Lung (tissue), 12 donors: Measurements from ENCODE around the gene GNAO1. TPM values are rescaled to one million over a fixed set of nuclear protein-coding genes. Genes with fewer than 3 reads are reported as not detected.

ENCODE experiments used
- ATAC-seq: fragments of 200-7000 bp; cut with Tn5 transposase; one replicate; pipeline ENCODE4 v1.9.1; 2020; ENCODE audit warnings: moderate number of reproducible peaks; ENCODE audit not compliant: insufficient read depth, low FRiP score
- DNase-seq, 3 donors: peaks; one replicate each; pipeline ENCODE4 v3.0.0-alpha.2; 2013 to 2017
- H3K27ac ChIP-seq, 2 donors: one replicate each; pipeline ENCODE4 v1.5.1; 2013; ENCODE audit warnings: mild to moderate bottlenecking in 2 of 2, moderate library complexity in 2 of 2, control low read depth in 1 of 2, inconsistent platforms in 1 of 2, low read depth in 1 of 2, low read length in 1 of 2
- H3K27me3 ChIP-seq, 3 donors: one replicate each; pipeline ENCODE4 v1.5.1; 2013; ENCODE audit warnings: low read length in 2 of 3; ENCODE audit not compliant: control insufficient read depth in 3 of 3, insufficient read depth in 3 of 3
- H3K36me3 ChIP-seq, 4 donors: one replicate each; pipeline ENCODE4 v1.5.1; 2013; ENCODE audit warnings: low read length in 4 of 4, mild to moderate bottlenecking in 1 of 4, moderate library complexity in 1 of 4; ENCODE audit not compliant: control insufficient read depth in 4 of 4, insufficient read depth in 4 of 4
- H3K4me1 ChIP-seq, 5 donors: one replicate each; pipeline ENCODE4 v1.5.1; 2013; ENCODE audit warnings: low read length in 5 of 5, mild to moderate bottlenecking in 2 of 5, moderate library complexity in 1 of 5; ENCODE audit not compliant: control insufficient read depth in 5 of 5, insufficient read depth in 5 of 5
- H3K4me3 ChIP-seq: one replicate; pipeline ENCODE4 v1.5.1; 2013; ENCODE audit warnings: mild to moderate bottlenecking, control low read depth, moderate library complexity
- H3K9ac ChIP-seq, 2 donors: one replicate each; pipeline ENCODE4 v1.5.1; 2013; ENCODE audit warnings: low read length in 2 of 2, control low read depth in 1 of 2; ENCODE audit not compliant: insufficient read depth in 1 of 2
- H3K9me3 ChIP-seq, 4 donors: one replicate each; pipeline ENCODE4 v1.5.1; 2013; ENCODE audit warnings: low read length in 3 of 4, mild to moderate bottlenecking in 1 of 4, moderate library complexity in 1 of 4; ENCODE audit not compliant: control insufficient read depth in 4 of 4, insufficient read depth in 3 of 4
- WGBS, 2 donors: extraction: QIAGEN DNeasy Blood & Tissue Kit; methylation state at CpG; one replicate each; pipeline ENCODE4 v1.1.7; 2013; 5-methylcytosine and 5-hydroxymethylcytosine counted together
- polyA plus RNA-seq, 2 donors: library from polyadenylated mRNA; stranded (reverse); fragments of 200-250 nt; gene quantifications; one replicate each; pipeline ENCODE4 v1.2.1, GENCODE V29; 2013
- total RNA-seq, 2 donors: library from RNA; depleted of rRNA in 1 of 2; stranded (reverse); fragments of >200 nt in 1 of 2; gene quantifications; one replicate each; pipeline ENCODE4 v1.2.1, GENCODE V29; 2014 to 2021
- TF ChIP-seq, protein P1 (sequence below): IDR thresholded peaks from 2 replicates; pipeline ENCODE4 v1.5.1; 2012; ENCODE audit warnings: mild to moderate bottlenecking; ENCODE audit errors: control extremely low read depth, extremely low read depth
- donor health status: control.
- donor health status: control.
- donor health status: Bipolar disorder and iron deficiency.
- donor health status: healthy.
- donor health status: DM: yes; HTN: yes; CAD: no.

Gene GNAO1
- total and polyA plus RNA-seq, 4 donors, result 0.33 to 5.2 (median 0.76) TPM

DNA sequence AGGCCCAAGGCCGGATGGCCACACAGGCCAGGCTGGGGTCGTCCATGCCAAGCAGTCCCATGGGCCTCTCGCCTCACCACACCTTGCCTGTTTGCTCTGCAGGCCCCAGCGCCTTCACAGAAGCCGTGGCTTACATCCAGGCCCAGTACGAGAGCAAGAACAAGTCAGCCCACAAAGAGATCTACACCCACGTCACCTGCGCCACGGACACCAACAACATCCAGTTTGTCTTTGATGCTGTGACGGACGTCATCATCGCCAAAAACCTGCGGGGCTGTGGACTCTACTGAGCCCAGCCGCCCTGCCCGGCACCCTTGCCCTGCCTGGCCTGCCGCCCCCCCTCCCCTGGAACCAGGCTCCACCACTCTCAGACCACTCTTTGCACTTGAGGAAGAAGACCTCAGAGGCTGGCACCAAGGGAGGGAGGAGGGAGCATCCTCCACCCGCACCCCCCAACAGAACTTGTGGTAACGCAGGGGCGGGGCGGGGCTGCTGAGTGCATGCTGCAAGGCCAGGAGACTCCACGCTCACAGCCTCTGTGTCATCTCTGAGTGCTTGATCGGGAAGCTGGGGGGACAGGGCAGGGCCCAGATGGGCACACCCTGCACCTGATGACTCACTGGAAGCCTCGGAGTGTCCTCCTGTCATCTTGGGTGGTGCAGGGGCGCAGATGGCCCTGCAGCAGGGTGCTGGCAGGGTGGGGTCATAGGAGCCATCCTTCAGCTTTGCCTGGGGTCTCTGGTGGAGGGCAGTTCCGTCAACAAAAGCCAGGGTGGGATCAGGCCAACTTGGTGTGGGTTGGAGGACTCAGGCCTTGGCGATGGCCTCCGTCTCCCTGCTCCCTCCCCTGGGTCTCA lies 152.6 kb downstream of the GNAO1 start:
- ATAC-seq (no peak), DNase-seq (no peak)
- Histone ChIP-seq H3K9ac (no peak overlapping the region), H3K4me1 (no peaks in the 10 kb centered on the region), H3K4me3 (no peak overlapping the region), H3K27me3 (no peaks in the 10 kb centered on the region), H3K27ac (no peak overlapping the region), H3K9me3 (no peaks in the 10 kb centered on the region), H3K36me3 (peaks cover 0 to 20% (median 0%) of the 10 kb centered on the region in 4 donors)
- TF ChIP-seq, protein P1, sequence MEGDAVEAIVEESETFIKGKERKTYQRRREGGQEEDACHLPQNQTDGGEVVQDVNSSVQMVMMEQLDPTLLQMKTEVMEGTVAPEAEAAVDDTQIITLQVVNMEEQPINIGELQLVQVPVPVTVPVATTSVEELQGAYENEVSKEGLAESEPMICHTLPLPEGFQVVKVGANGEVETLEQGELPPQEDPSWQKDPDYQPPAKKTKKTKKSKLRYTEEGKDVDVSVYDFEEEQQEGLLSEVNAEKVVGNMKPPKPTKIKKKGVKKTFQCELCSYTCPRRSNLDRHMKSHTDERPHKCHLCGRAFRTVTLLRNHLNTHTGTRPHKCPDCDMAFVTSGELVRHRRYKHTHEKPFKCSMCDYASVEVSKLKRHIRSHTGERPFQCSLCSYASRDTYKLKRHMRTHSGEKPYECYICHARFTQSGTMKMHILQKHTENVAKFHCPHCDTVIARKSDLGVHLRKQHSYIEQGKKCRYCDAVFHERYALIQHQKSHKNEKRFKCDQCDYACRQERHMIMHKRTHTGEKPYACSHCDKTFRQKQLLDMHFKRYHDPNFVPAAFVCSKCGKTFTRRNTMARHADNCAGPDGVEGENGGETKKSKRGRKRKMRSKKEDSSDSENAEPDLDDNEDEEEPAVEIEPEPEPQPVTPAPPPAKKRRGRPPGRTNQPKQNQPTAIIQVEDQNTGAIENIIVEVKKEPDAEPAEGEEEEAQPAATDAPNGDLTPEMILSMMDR, result no peak
- 91 to 92% methylated on average over 27 of the region's 27 CpGs for WGBS, 2 donors

DNA sequence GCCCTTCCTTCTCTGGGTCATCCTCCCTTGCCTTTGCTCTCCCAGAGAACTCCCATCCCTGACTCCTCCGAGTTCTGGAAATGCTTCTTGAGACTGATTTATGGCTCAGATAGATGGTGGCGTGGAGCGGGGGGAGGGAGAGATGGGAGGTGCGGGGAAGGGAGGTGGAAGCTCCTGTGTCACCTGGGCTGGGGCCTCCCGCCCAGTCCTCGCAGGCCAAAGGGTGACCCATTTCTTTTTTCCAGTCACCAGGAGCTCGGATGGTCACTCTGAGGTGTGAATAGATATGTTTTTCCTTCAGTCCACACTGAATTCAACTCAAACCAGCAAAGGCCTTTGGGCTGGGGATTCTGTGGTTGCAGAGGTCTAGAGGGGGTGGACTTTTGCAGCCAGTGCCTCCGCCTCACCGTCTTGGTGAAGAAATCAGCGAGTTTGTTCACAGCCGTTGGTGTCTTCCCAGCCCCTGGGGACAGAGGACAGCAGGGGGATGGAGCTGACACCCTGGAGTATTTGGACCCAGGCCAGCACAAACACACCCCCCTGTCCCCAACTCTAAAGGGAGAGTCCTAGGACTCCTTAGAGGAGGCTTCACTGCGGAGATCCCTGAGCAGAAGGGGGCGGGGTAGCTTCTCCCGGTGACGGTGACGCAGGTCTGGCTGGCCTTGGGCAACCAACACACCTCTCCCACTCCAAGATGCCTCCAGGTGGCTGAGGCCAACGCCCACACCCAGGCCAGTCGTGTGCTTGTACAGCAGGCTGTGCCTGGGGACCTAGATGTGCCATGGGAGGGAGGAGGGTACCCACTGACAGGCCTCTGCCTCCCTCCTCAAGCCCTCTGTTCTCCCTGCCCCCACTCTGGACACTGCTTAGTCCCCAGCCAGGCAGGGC lies 153.5 kb downstream of the GNAO1 start:
- 79 to 84% methylated on average over 18 of the region's 18 CpGs for WGBS, 2 donors

DNA sequence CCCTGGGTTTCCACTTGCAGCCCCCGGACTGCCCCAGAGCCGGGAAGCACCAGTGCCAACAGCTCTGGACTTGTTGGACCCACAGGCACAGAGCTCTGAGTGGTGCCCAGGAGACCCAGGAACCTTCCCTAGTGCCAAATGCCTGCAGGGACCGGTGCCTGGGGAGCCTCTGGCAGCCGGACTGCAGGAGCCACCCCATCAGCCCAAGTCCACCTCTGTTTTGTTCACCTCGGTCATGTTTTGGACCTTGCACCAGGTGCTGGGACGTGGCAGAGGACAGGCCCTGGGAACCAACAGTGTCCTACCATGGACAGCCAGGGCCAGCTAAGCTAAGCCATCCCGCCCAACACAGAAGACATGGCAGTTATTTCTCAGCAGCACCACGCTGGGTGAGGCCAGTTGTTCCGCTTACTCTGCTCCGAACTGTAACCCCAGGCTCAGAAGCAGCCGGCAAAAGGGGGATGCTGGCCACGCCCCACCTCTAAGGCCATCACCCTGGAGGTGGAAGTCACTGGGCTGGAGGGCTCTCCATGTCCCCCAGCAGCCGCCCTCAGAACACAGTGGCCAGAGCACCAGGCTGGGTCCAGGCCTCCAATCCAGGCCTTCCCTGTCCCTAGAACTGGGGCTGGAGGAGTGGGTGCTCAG lies 154.2 kb downstream of the GNAO1 start:
- no peak overlapping the region for H3K9ac ChIP-seq
- no peaks in the 10 kb centered on the region for H3K9me3 ChIP-seq
- ATAC-seq (no peak), DNase-seq (no peak)
- H3K4me3 ChIP-seq, result no peak overlapping the region
- no peaks in the 10 kb centered on the region for H3K4me1 ChIP-seq
- no peaks in the 10 kb centered on the region for H3K27me3 ChIP-seq
- WGBS, 2 donors, result 89 to 95% methylated on average over 12 to 13 of the region's 13 CpGs
- no peak overlapping the region for H3K27ac ChIP-seq
- peaks cover 0 to 15% (median 0%) of the 10 kb centered on the region in 4 donors for H3K36me3 ChIP-seq
- TF ChIP-seq, protein P1, result no peak

More for the DNA sequence above, 153.5 kb downstream of the GNAO1 start:
- no peaks in the 10 kb centered on the region for H3K27me3 ChIP-seq
- H3K36me3 ChIP-seq, result peaks cover 0 to 15% (median 0%) of the 10 kb centered on the region in 4 donors
- H3K4me1 ChIP-seq, result no peaks in the 10 kb centered on the region
- H3K9me3 ChIP-seq, result no peaks in the 10 kb centered on the region
- no peak overlapping the region for H3K9ac ChIP-seq
- no peak for ATAC-seq
- H3K4me3 ChIP-seq, result no peak overlapping the region
- no peak for DNase-seq
- TF ChIP-seq, protein P1, result no peak
- H3K27ac ChIP-seq, result no peak overlapping the region
